Measurements from ENCODE around the gene ABCA5. TPM values are rescaled to one million over a fixed set of nuclear protein-coding genes. Genes with fewer than 3 reads are reported as not detected.

Gene ABCA5
- total and polyA plus RNA-seq, 2 donors (not counting 3 experiments of a cell fraction or from before 2014, with no cell fraction given), result 9.3 to 23.2 TPM

DNA sequence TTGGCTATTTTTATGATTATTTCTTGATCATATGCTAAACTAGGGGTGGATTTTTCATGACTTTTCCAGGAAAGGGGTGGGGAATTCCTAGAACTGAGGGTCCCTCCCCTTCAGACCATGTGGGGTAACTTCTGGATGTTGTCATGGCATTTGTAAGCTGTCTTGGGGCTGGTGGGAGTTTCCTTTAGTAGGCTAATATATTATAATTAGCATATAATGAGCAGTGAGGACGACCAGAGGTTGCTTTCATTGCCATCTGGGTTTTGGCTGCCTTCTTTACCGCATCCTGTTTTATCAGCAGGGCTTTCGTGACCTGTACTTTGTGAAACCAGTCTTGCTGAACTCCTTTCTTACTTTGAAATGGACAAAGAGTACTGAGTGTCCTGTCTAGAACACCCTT lies 40.4 kb upstream of the ABCA5 start:
- CTCF ChIA-PET, result interaction anchor here (1.0 kb wide), 1 partner anchor 28 kb away, joined by 3 read pairs; no protein-coding TSS in a partner anchor
- H3K9me1 ChIP-seq (replicated peaks; ENCODE audit: control insufficient read depth, extremely low read depth, insufficient read depth, low read length), result no peaks in the 10 kb centered on the region
- no peaks in the 10 kb centered on the region for H3K9me3 ChIP-seq (replicated peaks; ENCODE audit: control insufficient read depth, insufficient read depth, low read length)
- H3K79me2 ChIP-seq (ENCODE audit: control insufficient read depth, insufficient read depth, low read length), result no peaks in the 10 kb centered on the region
- POLR2A ChIA-PET, result no interaction called here
- no peaks in the 10 kb centered on the region for H3K36me3 ChIP-seq (ENCODE audit: control insufficient read depth in 2 of 2, extremely low read depth in 1 of 2, insufficient read depth in 2 of 2, low read length in 2 of 2)
- H3K4me3 ChIP-seq (replicated peaks in 1 of 3; ENCODE audit: insufficient read depth in 1 of 3, low read depth in 1 of 3, low read length in 3 of 3), result no peak overlapping the region
- no peak overlapping the region for H2AFZ ChIP-seq (ENCODE audit: low read depth, low read length)
- H3K27me3 ChIP-seq (ENCODE audit: control insufficient read depth in 2 of 2, insufficient read depth in 2 of 2, low read length in 2 of 2), result no peaks in the 10 kb centered on the region
- DNase-seq (ENCODE audit: low read depth, low spot score), result no peak
- no peaks in the 10 kb centered on the region for H3K4me1 ChIP-seq (ENCODE audit: control insufficient read depth, extremely low read depth, insufficient read depth, low read length)
- H3K9ac ChIP-seq (replicated peaks; ENCODE audit: extremely low read depth, insufficient read depth, low read length), result no peak overlapping the region
- no peaks in the 10 kb centered on the region for H4K20me1 ChIP-seq (replicated peaks; ENCODE audit: control insufficient read depth, extremely low read depth, insufficient read depth, low read length)
- BruUV-seq (replicated peaks), result no TSS peak
- H3K27ac ChIP-seq (ENCODE audit: insufficient read depth, low read depth, low read length), result no peak overlapping the region
- H3K4me2 ChIP-seq (ENCODE audit: insufficient read depth, low read length), result no peak overlapping the region
- no peak for TF ChIP-seq GATA2 (IDR thresholded peaks at IDR 0.05; ENCODE audit: insufficient read depth, insufficient read length, low read depth, low read length)
- TF ChIP-seq FOS (IDR thresholded peaks at IDR 0.05; ENCODE audit: borderline replicate concordance, insufficient read depth, low read length), result no peak
- FAIRE-seq, result no peak
- intact Hi-C loops (cut with micrococcal nuclease), result no loop called here
- dilution Hi-C loops (cut with MboI; ENCODE audit: extremely low pct_ligation_motif_present, low sequenced_read_pairs), result no loop called here

DNA sequence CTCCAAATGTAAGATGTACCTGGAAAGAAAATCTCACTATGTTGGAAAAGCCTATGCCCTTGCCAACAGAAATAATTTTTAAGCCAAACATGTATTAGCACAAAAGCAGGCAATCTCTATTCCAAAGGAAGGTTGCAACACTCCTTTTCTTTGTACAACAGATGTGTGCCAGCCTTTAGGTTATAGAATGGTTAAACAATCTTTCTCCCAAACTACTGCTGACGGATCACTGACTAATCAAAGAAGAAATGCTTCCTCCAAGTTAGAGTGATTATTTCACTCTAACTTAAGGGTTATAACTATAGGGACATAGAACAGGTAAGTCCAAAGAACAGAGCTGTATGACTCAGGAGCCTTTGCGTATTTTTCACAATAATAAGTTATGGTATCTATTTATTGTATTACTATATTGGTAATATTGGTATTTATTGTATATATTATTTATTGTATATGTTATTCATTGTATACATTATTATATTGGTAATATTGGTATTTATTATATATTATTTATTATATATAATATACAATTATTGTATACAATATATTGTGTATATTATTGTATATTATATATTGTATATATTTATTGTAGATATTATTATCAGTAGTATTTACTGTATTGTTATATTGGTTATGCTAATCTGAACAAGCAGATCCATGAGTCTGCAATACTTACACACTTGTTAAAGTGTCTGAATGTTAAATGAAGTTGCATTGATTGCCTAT lies 36.7 kb upstream of the ABCA5 start:
- ChIA-PET POLR2A (no interaction called here), CTCF (no interaction called here)

More for the DNA sequence above, 36.7 kb upstream of the ABCA5 start:
- no peak overlapping the region for H3K4me2 ChIP-seq (ENCODE audit: insufficient read depth, low read length)
- no peaks in the 10 kb centered on the region for H3K36me3 ChIP-seq (ENCODE audit: control insufficient read depth in 2 of 2, extremely low read depth in 1 of 2, insufficient read depth in 2 of 2, low read length in 2 of 2)
- dilution Hi-C loops (cut with MboI; ENCODE audit: extremely low pct_ligation_motif_present, low sequenced_read_pairs) (no loop called here), intact Hi-C loops (cut with micrococcal nuclease) (no loop called here)
- no TSS peak for BruUV-seq (replicated peaks)
- no peak overlapping the region for H2AFZ ChIP-seq (ENCODE audit: low read depth, low read length)
- H3K9me1 ChIP-seq (replicated peaks; ENCODE audit: control insufficient read depth, extremely low read depth, insufficient read depth, low read length), result no peaks in the 10 kb centered on the region
- H4K20me1 ChIP-seq (replicated peaks; ENCODE audit: control insufficient read depth, extremely low read depth, insufficient read depth, low read length), result no peaks in the 10 kb centered on the region
- H3K4me3 ChIP-seq (replicated peaks in 1 of 3; ENCODE audit: insufficient read depth in 1 of 3, low read depth in 1 of 3, low read length in 3 of 3), result no peak overlapping the region
- TF ChIP-seq EZH2 (IDR thresholded peaks at IDR 0.05; ENCODE audit: borderline replicate concordance, low read depth, low read length, severe bottlenecking), result no peak
- TF ChIP-seq FOS (IDR thresholded peaks at IDR 0.05; ENCODE audit: borderline replicate concordance, insufficient read depth, low read length), result no peak
- no peak for TF ChIP-seq MAX (IDR thresholded peaks at IDR 0.05; ENCODE audit: insufficient read depth, insufficient read length)
- TF ChIP-seq JUN (IDR thresholded peaks at IDR 0.05; ENCODE audit: borderline replicate concordance, insufficient read depth, insufficient read length, low read depth), result no peak
- TF ChIP-seq CTCF (IDR thresholded peaks at IDR 0.05; ENCODE audit: extremely low read depth in 1 of 2, insufficient read depth in 1 of 2, low read depth in 1 of 2, low read length in 2 of 2), result no peak
- TF ChIP-seq POLR2A (IDR thresholded peaks at IDR 0.05; ENCODE audit: low read depth, low read length), result no peak
- no peak for TF ChIP-seq GATA2 (IDR thresholded peaks at IDR 0.05; ENCODE audit: insufficient read depth, insufficient read length, low read depth, low read length)
- no peak for TF ChIP-seq POLR2AphosphoS5 (IDR thresholded peaks at IDR 0.05; ENCODE audit: insufficient read depth, low read depth, low read length)
- TF ChIP-seq MYC (IDR thresholded peaks at IDR 0.05; ENCODE audit: low read depth, low read length), result no peak
- H3K9me3 ChIP-seq (replicated peaks; ENCODE audit: control insufficient read depth, insufficient read depth, low read length), result no peaks in the 10 kb centered on the region
- H3K27ac ChIP-seq (ENCODE audit: insufficient read depth, low read depth, low read length), result no peak overlapping the region
- DNase-seq (ENCODE audit: low read depth, low spot score) (no peak), FAIRE-seq (no peak)
- H3K9ac ChIP-seq (replicated peaks; ENCODE audit: extremely low read depth, insufficient read depth, low read length), result no peak overlapping the region
- no peaks in the 10 kb centered on the region for H3K4me1 ChIP-seq (ENCODE audit: control insufficient read depth, extremely low read depth, insufficient read depth, low read length)
- no peaks in the 10 kb centered on the region for H3K79me2 ChIP-seq (ENCODE audit: control insufficient read depth, insufficient read depth, low read length)
- no peaks in the 10 kb centered on the region for H3K27me3 ChIP-seq (ENCODE audit: control insufficient read depth in 2 of 2, insufficient read depth in 2 of 2, low read length in 2 of 2)
